A549 (cell line): Measurements from ENCODE around the gene PJVK.

Source experiments
- BHLHE40 ChIP-seq: IDR thresholded peaks from 2 replicates; pipeline ENCODE4 v1.6.1; 2012; ENCODE audit warnings: low read depth, low read length, inconsistent platforms
- CTCF ChIP-seq: fragments of >200 bp; sonication (Bioruptor Twin); formaldehyde crosslinking; IDR thresholded peaks from 3 replicates; pipeline ENCODE4 v1.5.1; 2016
- HOXA7 ChIP-seq: fragments of 250-450 bp; sonication (Bioruptor Pico); IDR thresholded peaks from 2 replicates; pipeline ENCODE4 v1.5.0; 2020; ENCODE audit warnings: mild to moderate bottlenecking, moderate library complexity
- POLR2A ChIP-seq: IDR thresholded peaks from 2 replicates; pipeline ENCODE4 v1.6.1; 2012; ENCODE audit warnings: mild to moderate bottlenecking, low read length
- REST ChIP-seq: fragments of 200-600 bp; sonication (generic); IDR thresholded peaks from 2 replicates; pipeline ENCODE4 v1.6.1; 2016; ENCODE audit warnings: antibody characterized with exemption, mild to moderate bottlenecking, moderate library complexity
- SMC3 ChIP-seq: fragments of >200 bp; sonication (Bioruptor Twin); formaldehyde crosslinking; IDR thresholded peaks from 3 replicates; pipeline ENCODE4 v1.6.1; 2018; ENCODE audit warnings: inconsistent platforms

GRCh38 chr2:178409261-178409660 lies 41.9 kb upstream of the PJVK start:
- no peak for TF ChIP-seq CTCF
- TF ChIP-seq SMC3, result no peak
- TF ChIP-seq POLR2A, result no peak
- no peak for TF ChIP-seq BHLHE40
- TF ChIP-seq REST, result no peak
- no peak for TF ChIP-seq HOXA7 (CRISPR knock-in tag)
